OCI-M1 (cell line): ENCODE results near the gene IGFL3.
"Not testable (repeated sequence)": the region's sequence is repeated elsewhere in the genome, so short reads cannot be mapped to it uniquely, and the experiment has no call there.

Source experiments
- DNase-seq: peaks from one replicate; lab custom pipeline; 2025; lab: John Stamatoyannopoulos, UW

Gene IGFL3

GRCh38 chr19:46124638-46125115 lies at the start of gene IGFL3:
IGFL3 (minus strand) TSS chr19:46124688; CDS start chr19:46124649, 39 bp downstream.
- no peak for DNase-seq

- DNase-seq = no peak
Observed at GRCh38 chr19:46173886-46174480, 49.5 kb upstream of the IGFL3 start.

- no peak for DNase-seq
Observed at GRCh38 chr19:46162731-46163130, 38.2 kb upstream of the IGFL3 start.

GRCh38 chr19:46161642-46162257 lies 37.3 kb upstream of the IGFL3 start:
- not testable (repeated sequence) for DNase-seq

- no peak for DNase-seq
Observed at GRCh38 chr19:46160233-46160775, 35.8 kb upstream of the IGFL3 start.

GRCh38 chr19:46159418-46160232 lies 35.1 kb upstream of the IGFL3 start:
- DNase-seq = peak; percentile 45

- no peak for DNase-seq
Observed at GRCh38 chr19:46155237-46155636, 30.7 kb upstream of the IGFL3 start.

- no peak for DNase-seq
Observed at GRCh38 chr19:46150606-46151005, 26.1 kb upstream of the IGFL3 start.

- no peak for DNase-seq
Observed at GRCh38 chr19:46147791-46148288, 23.4 kb upstream of the IGFL3 start, which contains the start of gene IGFL2. IGFL2 (plus strand) TSS chr19:46148238; CDS start chr19:46148279, 41 bp downstream.

- no peak for DNase-seq
Observed at GRCh38 chr19:46147166-46147740, 22.8 kb upstream of the IGFL3 start.

- peak; percentile 47 for DNase-seq
Observed at GRCh38 chr19:46144756-46145155, 20.3 kb upstream of the IGFL3 start.

GRCh38 chr19:46142294-46142693 lies 17.8 kb upstream of the IGFL3 start:
- no peak for DNase-seq

- no peak for DNase-seq
Observed at GRCh38 chr19:46141421-46141820, 16.9 kb upstream of the IGFL3 start.

GRCh38 chr19:46137915-46138473 lies 13.5 kb upstream of the IGFL3 start:
- no peak for DNase-seq

- DNase-seq = no peak
Observed at GRCh38 chr19:46134527-46134926, 10.0 kb upstream of the IGFL3 start.

GRCh38 chr19:46133777-46134241 lies 9.3 kb upstream of the IGFL3 start:
- no peak for DNase-seq

- peak; percentile 40 for DNase-seq
Observed at GRCh38 chr19:46133101-46133627, 8.7 kb upstream of the IGFL3 start.

- DNase-seq = no peak
Observed at GRCh38 chr19:46132508-46133100, 8.1 kb upstream of the IGFL3 start.

- DNase-seq = no peak
Observed at GRCh38 chr19:46131485-46132143, 7.1 kb upstream of the IGFL3 start.

GRCh38 chr19:46126086-46126580 lies 1.6 kb upstream of the IGFL3 start:
- no peak for DNase-seq
